HT-29 (cell line): ENCODE results near the gene CACNA1D. TPM values are rescaled to one million over a fixed set of nuclear protein-coding genes. Genes with fewer than 3 reads are reported as not detected.

Experiments used
- DNase-seq: peaks from one replicate; pipeline ENCODE4 v3.0.0-alpha.2; 2015; ENCODE audit warnings: low spot score
- total RNA-seq: library from RNA; depleted of rRNA; stranded (reverse); fragments of >200 nt; shearing (Covaris generic); gene quantifications from 2 replicates; pipeline ENCODE4 v1.2.3, GENCODE V29; 2014

The CACNA1D gene
- total RNA-seq, 1 experiment from 2014 or later = 25.3 TPM

DNA sequence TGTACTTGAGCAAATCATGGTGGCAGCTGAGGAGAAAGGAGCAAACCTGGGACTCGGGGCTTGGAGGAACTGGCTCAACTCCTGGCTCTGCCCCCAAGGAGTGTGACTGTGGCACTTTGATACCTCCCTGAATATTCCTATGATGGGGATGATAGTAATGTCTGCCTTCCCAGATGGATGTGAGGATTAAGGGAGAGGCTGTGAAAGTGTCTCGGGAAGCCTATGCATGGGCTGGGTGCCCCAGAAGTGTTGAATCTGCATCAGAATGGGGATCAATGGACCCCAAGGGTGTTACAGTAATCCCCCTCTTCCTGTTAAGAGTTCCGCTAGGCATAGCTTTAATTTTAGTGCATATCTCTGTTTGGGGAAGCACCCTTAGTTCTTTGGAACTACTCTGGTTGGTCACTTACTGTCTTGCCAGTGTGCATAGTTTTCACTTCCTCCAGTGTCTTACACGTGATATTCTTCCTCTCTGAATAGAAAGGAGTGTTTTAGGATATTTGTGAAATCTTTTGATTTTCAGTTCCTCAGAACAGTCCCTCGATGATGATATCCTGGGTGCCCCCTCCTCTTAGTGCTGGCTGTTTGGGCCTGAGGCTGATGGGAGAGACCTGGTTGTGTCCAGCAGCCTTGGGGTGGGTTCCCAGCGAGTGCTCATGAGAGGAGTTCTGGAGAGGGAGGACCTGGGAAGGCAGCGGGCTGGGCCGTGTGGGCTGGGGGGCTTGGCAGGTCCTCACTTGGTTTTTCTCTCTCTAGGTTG is 254.3 kb downstream of the CACNA1D start:
- DNase-seq = no peak

DNA sequence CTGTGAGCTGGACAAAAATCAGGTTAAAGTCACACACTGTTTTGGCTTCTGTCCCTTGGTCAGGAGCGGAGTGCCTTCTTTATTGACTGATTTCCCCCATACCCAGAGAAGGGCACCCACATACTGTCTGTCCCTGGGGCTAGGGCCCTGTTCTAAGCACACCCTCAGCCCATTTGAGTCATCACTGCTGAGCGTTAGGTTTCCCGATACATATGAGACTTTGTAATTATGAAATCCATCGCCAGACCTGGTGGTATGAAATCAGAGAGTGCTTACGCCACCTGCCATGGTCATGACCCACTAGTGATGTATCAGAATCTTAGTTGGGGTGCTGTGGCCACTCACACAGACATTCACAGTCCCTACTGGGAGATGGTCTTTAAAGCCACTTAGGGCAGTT is 255.0 kb downstream of the CACNA1D start:
- no peak for DNase-seq

GRCh38 chr3:53750253-53751210 is 256.1 kb downstream of the CACNA1D start:
- DNase-seq = no peak

- no peak for DNase-seq
Observed at GRCh38 chr3:53753518-53754183, 259.2 kb downstream of the CACNA1D start.

GRCh38 chr3:53754325-53754724 is 259.9 kb downstream of the CACNA1D start:
- no peak for DNase-seq

GRCh38 chr3:53758846-53759245 is 264.4 kb downstream of the CACNA1D start:
- no peak for DNase-seq

- no peak for DNase-seq
Observed at GRCh38 chr3:53763353-53763752, 268.9 kb downstream of the CACNA1D start.

DNA sequence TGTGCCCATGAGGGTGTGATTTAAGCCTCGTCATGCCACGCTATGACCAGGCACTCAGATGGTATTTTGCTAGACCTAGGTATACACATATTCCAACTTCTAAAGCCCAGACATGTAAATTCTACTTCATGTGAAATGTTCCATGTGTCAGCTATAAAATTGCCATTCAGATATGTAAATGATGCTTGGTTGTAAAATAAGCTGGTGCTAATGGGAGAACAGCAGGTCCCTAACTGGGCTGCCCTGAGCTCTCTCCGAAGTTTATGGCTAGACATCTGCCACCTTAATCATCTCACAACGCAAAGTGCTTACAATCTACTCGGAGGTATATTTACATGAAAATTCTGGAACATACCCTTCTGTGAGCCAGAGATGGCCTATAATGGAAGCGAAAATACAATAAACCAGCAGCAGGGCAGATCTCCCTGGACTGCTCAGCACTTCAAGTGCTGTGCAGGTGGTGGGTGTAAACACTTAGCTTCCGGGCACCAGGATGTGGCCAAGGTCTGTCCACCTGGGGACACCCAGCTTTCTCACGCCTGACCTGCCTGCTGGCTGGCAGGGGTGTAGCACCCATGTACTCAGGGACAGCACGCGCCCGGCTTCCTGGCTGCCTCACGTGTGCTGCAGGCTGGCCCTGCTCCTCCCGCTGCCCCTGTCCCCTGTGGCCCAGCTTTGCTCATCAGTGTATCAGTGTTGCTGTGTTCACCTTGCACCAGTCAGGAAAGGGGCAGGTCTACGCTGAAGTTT is 269.8 kb downstream of the CACNA1D start:
- DNase-seq = no peak

DNA sequence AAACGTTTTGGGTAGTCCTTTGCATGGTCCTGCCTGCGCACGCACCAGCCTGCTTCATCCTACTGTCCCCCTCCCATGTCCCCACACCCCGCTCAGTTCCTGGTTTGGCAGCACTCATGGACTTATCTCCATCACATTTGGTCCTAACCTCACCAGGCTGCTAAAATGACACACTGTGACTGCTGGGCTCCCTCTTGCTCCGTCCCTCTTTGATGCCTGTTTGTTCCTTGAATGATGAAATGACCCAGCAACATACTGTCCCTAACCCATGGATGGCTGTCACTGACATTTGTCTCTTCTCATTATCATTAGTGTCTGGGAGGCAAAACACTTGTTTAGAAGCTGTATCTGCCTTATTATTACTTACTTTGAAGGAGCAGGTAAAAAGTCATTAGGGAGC is 271.3 kb downstream of the CACNA1D start:
- DNase-seq = no peak

GRCh38 chr3:53766706-53767105 is 272.3 kb downstream of the CACNA1D start:
- no peak for DNase-seq

GRCh38 chr3:53768478-53769459 is 274.4 kb downstream of the CACNA1D start:
- no peak for DNase-seq

GRCh38 chr3:53772562-53772961 is 278.2 kb downstream of the CACNA1D start:
- DNase-seq = no peak

GRCh38 chr3:53773021-53773436 is 278.6 kb downstream of the CACNA1D start:
- DNase-seq = no peak

DNA sequence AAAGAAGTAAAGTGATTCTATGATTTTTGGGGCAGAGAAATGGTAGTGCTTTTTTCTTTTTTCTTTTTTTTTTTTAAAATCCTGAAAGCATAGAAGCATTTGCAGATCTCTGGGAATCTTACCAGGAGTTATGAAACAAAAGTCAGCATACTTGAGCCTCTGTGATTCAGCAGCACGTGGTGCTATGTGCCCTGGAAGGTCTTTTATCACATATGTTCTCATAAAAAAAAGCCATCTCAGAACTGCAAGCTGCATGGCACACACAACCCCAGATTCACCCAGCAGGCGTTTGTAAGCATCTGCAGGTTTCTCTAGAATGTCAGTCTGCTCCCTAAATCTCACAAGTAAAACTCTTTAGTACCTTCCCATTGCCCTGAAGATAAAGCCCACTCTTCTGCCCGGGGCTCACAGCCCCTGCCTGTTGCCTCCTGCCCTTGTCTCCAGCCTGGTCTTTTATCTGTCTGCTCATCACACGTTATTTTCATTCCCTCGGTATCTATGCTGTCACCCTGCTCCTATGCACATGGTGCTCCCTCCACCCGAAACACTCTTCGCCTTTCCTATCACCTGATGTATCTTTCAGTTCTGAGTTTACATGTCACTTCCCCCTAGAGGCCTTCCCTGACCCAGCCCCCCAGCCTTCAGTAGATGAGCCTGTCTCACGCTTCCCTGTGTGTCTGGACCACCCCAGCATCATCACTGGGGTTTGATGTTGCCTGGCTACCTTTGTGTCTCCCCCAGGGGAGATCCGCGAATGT is 279.4 kb downstream of the CACNA1D start:
- no peak for DNase-seq

DNA sequence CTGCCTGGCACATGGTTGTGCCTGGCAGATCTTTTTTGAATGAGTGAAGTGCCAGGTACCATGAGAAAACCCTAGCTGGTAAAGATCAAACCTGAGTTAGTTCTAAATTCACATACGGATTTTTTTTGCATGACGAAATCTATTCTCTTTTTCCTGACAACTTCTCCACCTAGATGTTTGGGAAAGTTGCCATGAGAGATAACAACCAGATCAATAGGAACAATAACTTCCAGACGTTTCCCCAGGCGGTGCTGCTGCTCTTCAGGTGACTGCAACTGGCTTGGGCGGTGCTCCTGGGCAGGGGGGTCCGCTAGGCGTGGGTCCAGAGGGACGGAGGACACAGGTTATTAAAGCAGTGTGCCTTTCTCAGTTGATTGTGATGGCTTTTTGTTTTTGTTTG is 280.0 kb downstream of the CACNA1D start:
- DNase-seq = no peak

GRCh38 chr3:53775018-53775417 is 280.6 kb downstream of the CACNA1D start:
- DNase-seq = no peak

GRCh38 chr3:53775834-53776251 is 281.4 kb downstream of the CACNA1D start:
- no peak for DNase-seq

DNA sequence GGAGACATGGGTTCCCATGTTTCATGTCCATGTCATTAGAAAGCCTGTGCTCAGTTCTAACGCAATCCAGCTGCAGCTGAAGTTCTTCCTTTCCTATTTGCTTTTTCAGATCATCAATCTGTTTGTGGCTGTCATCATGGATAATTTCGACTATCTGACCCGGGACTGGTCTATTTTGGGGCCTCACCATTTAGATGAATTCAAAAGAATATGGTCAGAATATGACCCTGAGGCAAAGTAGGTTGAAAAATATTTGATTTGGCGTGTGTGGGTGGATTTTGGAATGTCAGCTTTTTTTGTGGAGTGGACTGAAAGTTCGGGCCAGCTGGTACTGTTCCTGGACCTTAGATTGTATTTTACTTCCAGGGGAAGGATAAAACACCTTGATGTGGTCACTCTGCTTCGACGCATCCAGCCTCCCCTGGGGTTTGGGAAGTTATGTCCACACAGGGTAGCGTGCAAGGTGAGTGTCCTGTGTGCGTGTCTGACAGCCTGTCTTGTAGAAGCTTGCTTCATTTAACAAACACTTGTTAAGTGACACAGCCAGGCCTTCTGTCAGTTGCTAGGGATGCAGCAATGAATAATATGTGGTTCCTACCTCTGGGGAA is 282.2 kb downstream of the CACNA1D start:
- DNase-seq = no peak

DNA sequence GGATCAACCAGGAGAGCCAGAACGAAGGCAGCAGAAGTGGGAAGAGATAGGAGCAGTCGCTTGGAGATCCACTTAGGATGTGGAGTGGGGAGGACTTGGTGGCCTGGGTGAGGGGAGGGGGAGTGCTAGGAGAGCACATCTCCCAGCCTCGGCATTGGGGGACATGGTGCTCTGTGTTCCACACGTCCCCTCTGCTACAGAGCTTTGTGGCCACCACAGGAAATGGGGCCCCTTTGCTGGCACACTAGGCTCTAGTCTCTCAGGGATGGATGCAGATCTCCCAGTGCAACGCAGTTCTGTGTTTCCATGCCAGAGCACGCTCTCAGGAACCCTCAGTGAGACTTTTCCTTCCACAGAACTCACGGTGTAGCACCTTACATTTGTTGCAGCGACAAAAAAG is 283.1 kb downstream of the CACNA1D start:
- no peak for DNase-seq
